IMR-90 (cell line): ENCODE measurements around the gene AREL1. TPM values are rescaled to one million over a fixed set of nuclear protein-coding genes. Genes with fewer than 3 reads are reported as not detected.

ENCODE experiments used
- ATAC-seq: fragments of 200-7000 bp; cut with Tn5 transposase; 2 replicates; pipeline ENCODE4 v1.9.1; 2020; ENCODE audit warnings: low read depth, mild to moderate bottlenecking, moderate library complexity
- BruUV-seq: library from RNA; stranded (reverse); fragments of 400-500 nt; replicated peaks from 2 replicates; lab custom pipeline; 2021; lab: Mats Ljungman, UMichigan
- CTCF ChIA-PET: fragments of 300-600 bp; formaldehyde crosslinking; extraction: SDS; loops from one replicate; lab custom pipeline; 2021; ENCODE audit warnings: antibody characterized with exemption; lab: Yijun Ruan, JAX
- POLR2A ChIA-PET: fragments of 300-600 bp; sonication (Branson Sonifier 250); formaldehyde crosslinking; loops from one replicate; lab custom pipeline; 2022; ENCODE audit warnings: antibody characterized with exemption; ENCODE audit not compliant: unreplicated experiment; lab: Charles Lee
- DNase-seq: peaks from one replicate; pipeline ENCODE4 v3.0.0; 2013
- H2AFZ ChIP-seq: replicated peaks from 2 replicates; pipeline ENCODE3; 2013; ENCODE audit warnings: low read length, mild to moderate bottlenecking; ENCODE audit not compliant: poor library complexity
- H2AK5ac ChIP-seq: 2 replicates; pipeline ENCODE4 v1.6.1; 2013; ENCODE audit warnings: low read depth, low read length, inconsistent platforms
- H2AK9ac ChIP-seq: replicated peaks from 2 replicates; pipeline ENCODE3; 2013; ENCODE audit warnings: mild to moderate bottlenecking, low read depth, low read length, moderate library complexity; ENCODE audit not compliant: poor library complexity
- H2BK120ac ChIP-seq: 2 replicates; pipeline ENCODE4 v1.6.1; 2013; ENCODE audit warnings: low read depth, low read length, inconsistent platforms
- H2BK15ac ChIP-seq: 3 replicates; pipeline ENCODE4 v1.6.1; 2013; ENCODE audit warnings: low read depth, low read length, inconsistent platforms
- H2BK20ac ChIP-seq: 2 replicates; pipeline ENCODE4 v1.6.1; 2013; ENCODE audit warnings: low read depth, mild to moderate bottlenecking, inconsistent platforms, low read length, moderate library complexity
- H2BK5ac ChIP-seq: 2 replicates; pipeline ENCODE4 v1.6.1; 2013; ENCODE audit warnings: mild to moderate bottlenecking, low read depth, low read length, inconsistent platforms; ENCODE audit not compliant: poor library complexity, severe bottlenecking
- H3K14ac ChIP-seq: replicated peaks from 2 replicates; pipeline ENCODE4 v1.6.1; 2013; ENCODE audit warnings: low read depth, low read length, inconsistent platforms
- H3K18ac ChIP-seq: 2 replicates; pipeline ENCODE4 v1.6.1; 2013; ENCODE audit warnings: low read depth, low read length, control low read depth
- H3K23ac ChIP-seq: 2 replicates; pipeline ENCODE4 v1.6.1; 2013; ENCODE audit warnings: low read depth, low read length, inconsistent platforms
- H3K27ac ChIP-seq: 2 replicates; pipeline ENCODE4 v1.5.1; 2013; ENCODE audit warnings: mild to moderate bottlenecking, control low read depth, low read length; ENCODE audit not compliant: insufficient read depth
- H3K27me3 ChIP-seq: 2 replicates; pipeline ENCODE4 v1.6.1; 2013; ENCODE audit warnings: low read length; ENCODE audit not compliant: control insufficient read depth, insufficient read depth
- H3K36me3 ChIP-seq: 2 replicates; pipeline ENCODE4 v1.6.1; 2013; ENCODE audit warnings: low read length, mixed read lengths; ENCODE audit not compliant: control insufficient read depth, insufficient read depth
- H3K4ac ChIP-seq: 2 replicates; pipeline ENCODE4 v1.6.1; 2013; ENCODE audit warnings: low read depth, low read length, inconsistent platforms
- H3K4me1 ChIP-seq: 2 replicates; pipeline ENCODE4 v1.6.1; 2013; ENCODE audit warnings: low read length, mixed read lengths; ENCODE audit not compliant: control insufficient read depth, insufficient read depth
- H3K4me2 ChIP-seq: 2 replicates; pipeline ENCODE4 v1.6.1; 2013; ENCODE audit warnings: low read depth, mild to moderate bottlenecking, control low read depth, low read length, moderate library complexity
- H3K4me3 ChIP-seq: 2 replicates; pipeline ENCODE4 v1.5.1; 2013; ENCODE audit warnings: low read depth, mild to moderate bottlenecking, control low read depth, low read length, moderate library complexity; ENCODE audit not compliant: insufficient read depth
- H3K56ac ChIP-seq: 2 replicates; pipeline ENCODE4 v1.6.1; 2013; ENCODE audit warnings: low read length, inconsistent platforms; ENCODE audit not compliant: insufficient read depth; ENCODE audit errors: extremely low read depth
- H3K79me1 ChIP-seq, 2 experiments: 2 replicates each; pipeline ENCODE4 v1.6.1; 2013; ENCODE audit warnings: low read length in 2 of 2, inconsistent platforms in 1 of 2, low read depth in 1 of 2
- H3K9ac ChIP-seq: 2 replicates; pipeline ENCODE4 v1.6.1; 2013; ENCODE audit warnings: low read depth, low read length, control low read depth
- H3K9me1 ChIP-seq: 2 replicates; pipeline ENCODE4 v1.6.1; 2013; ENCODE audit warnings: low read length, inconsistent platforms; ENCODE audit not compliant: insufficient read depth
- H3K9me3 ChIP-seq: 2 replicates; pipeline ENCODE4 v1.6.1; 2013; ENCODE audit warnings: low read length; ENCODE audit not compliant: control insufficient read depth, insufficient read depth
- H4K20me1 ChIP-seq: 2 replicates; pipeline ENCODE4 v1.6.1; 2013; ENCODE audit warnings: low read length, inconsistent platforms; ENCODE audit not compliant: insufficient read depth
- H4K5ac ChIP-seq: 2 replicates; pipeline ENCODE4 v1.6.1; 2013; ENCODE audit warnings: mild to moderate bottlenecking, low read depth, low read length, control low read depth
- H4K8ac ChIP-seq, 2 experiments: 2 replicates each; pipeline ENCODE4 v1.6.1; 2013; ENCODE audit warnings: low read depth in 2 of 2, low read length in 2 of 2, control low read depth in 1 of 2, inconsistent platforms in 1 of 2
- H4K91ac ChIP-seq: 2 replicates; pipeline ENCODE4 v1.6.1; 2013; ENCODE audit warnings: low read depth, low read length, inconsistent platforms; ENCODE audit not compliant: insufficient read depth
- BHLHE40 ChIP-seq: fragments of 150-350 bp; IDR thresholded peaks from 2 replicates; pipeline ENCODE4 v1.6.1; 2016; ENCODE audit warnings: mild to moderate bottlenecking, low read depth, low read length
- CEBPB ChIP-seq: IDR thresholded peaks from 2 replicates; pipeline ENCODE4 v1.6.1; 2012; ENCODE audit warnings: low read depth, low read length, improper control_type of control experiment
- CHD1 ChIP-seq: IDR thresholded peaks from 2 replicates; pipeline ENCODE4 v1.6.1; 2012; ENCODE audit warnings: low read depth, low read length, improper control_type of control experiment
- FOS ChIP-seq: fragments of 150-350 bp; IDR thresholded peaks from 2 replicates; pipeline ENCODE4 v1.6.1; 2016; ENCODE audit warnings: low read depth, low read length
- MAFK ChIP-seq: IDR thresholded peaks from 2 replicates; pipeline ENCODE4 v1.6.1; 2012; ENCODE audit warnings: low read depth, low read length, improper control_type of control experiment
- MAZ ChIP-seq: IDR thresholded peaks from 2 replicates; pipeline ENCODE4 v1.6.1; 2012; ENCODE audit warnings: low read depth, mild to moderate bottlenecking, low read length, improper control_type of control experiment, moderate library complexity, borderline replicate concordance
- MXI1 ChIP-seq: IDR thresholded peaks from 2 replicates; pipeline ENCODE4 v1.6.1; 2012; ENCODE audit warnings: low read depth, mild to moderate bottlenecking, low read length, moderate library complexity, borderline replicate concordance
- NFE2L2 ChIP-seq: fragments of 150-350 bp; IDR thresholded peaks from 2 replicates; pipeline ENCODE4 v1.6.1; 2016; ENCODE audit warnings: low read depth, mild to moderate bottlenecking, low read length
- POLR2A ChIP-seq: IDR thresholded peaks from 2 replicates; pipeline ENCODE4 v1.6.1; 2012; ENCODE audit warnings: mild to moderate bottlenecking, low read depth, low read length
- RAD21 ChIP-seq: IDR thresholded peaks from 2 replicates; pipeline ENCODE4 v1.6.1; 2012; ENCODE audit warnings: low read length, improper control_type of control experiment
- RCOR1 ChIP-seq: IDR thresholded peaks from 2 replicates; pipeline ENCODE4 v1.6.1; 2012; ENCODE audit warnings: mild to moderate bottlenecking, low read length, improper control_type of control experiment; ENCODE audit not compliant: insufficient replicate concordance
- RFX5 ChIP-seq: IDR thresholded peaks from 2 replicates; pipeline ENCODE4 v1.8.0; 2012; ENCODE audit warnings: low read depth, mild to moderate bottlenecking, low read length, moderate library complexity
- SMC3 ChIP-seq: fragments of 150-350 bp; IDR thresholded peaks from 2 replicates; pipeline ENCODE4 v1.6.1; 2016; ENCODE audit warnings: low read depth, mild to moderate bottlenecking, antibody characterized with exemption, low read length, moderate library complexity
- WGBS, 2 experiments: methylation state at CpG; one replicate each; pipeline versions ENCODE4 v1.1.5 to v1.1.7; 2013; ENCODE audit warnings: missing lambda C conversion rate in 2 of 2; ENCODE audit not compliant: insufficient read length in 1 of 2; ENCODE audit errors: extremely low coverage in 2 of 2; 5-methylcytosine and 5-hydroxymethylcytosine counted together
- dilution Hi-C: fragments of 300-500 bp; cut with HindIII; formaldehyde crosslinking; loops from one replicate; pipeline ENCODE4 v1.14.3; 2018; ENCODE audit warnings: low sequenced_read_pairs; ENCODE audit not compliant: unreplicated experiment
- in situ Hi-C: fragments of 300-500 bp; cut with MboI; formaldehyde crosslinking; loops from 3 replicates; pipeline ENCODE4 v1.14.3; 2019; ENCODE audit warnings: low sequenced_read_pairs, inconsistent platforms, mixed read lengths
- intact Hi-C: fragments of 100-400 bp; cut with micrococcal nuclease; formaldehyde crosslinking; loops from 2 replicates; pipeline ENCODE4 v1.10.0; 2022
- polyA plus RNA-seq, 3 experiments: library from polyadenylated mRNA; depleted of rRNA; stranded (reverse); fragments of >200 nt; gene quantifications; 2 replicates each; pipeline ENCODE4 v1.2.3, GENCODE V29; 2012; ENCODE audit warnings: low replicate concordance in 1 of 3
- total RNA-seq: library from RNA; depleted of rRNA; stranded (reverse); fragments of >200 nt; gene quantifications from 2 replicates; pipeline ENCODE4 v1.2.3, GENCODE V29; 2012
- TF ChIP-seq, protein P1 (sequence below): fragments of 150-350 bp; IDR thresholded peaks from 2 replicates; pipeline ENCODE4 v1.6.1; 2017; ENCODE audit warnings: mild to moderate bottlenecking, antibody characterized with exemption, low read length, low read depth
- TF ChIP-seq, protein P2 (sequence below): conservative IDR thresholded peaks from 2 replicates; pipeline ENCODE4 v1.5.1; 2012; ENCODE audit warnings: mild to moderate bottlenecking, low read depth, low read length, improper control_type of control experiment

Gene AREL1
- total and polyA plus RNA-seq, 2 of the 4 experiments (the other 2 are of a cell fraction): 30.0 to 39.3 TPM

DNA sequence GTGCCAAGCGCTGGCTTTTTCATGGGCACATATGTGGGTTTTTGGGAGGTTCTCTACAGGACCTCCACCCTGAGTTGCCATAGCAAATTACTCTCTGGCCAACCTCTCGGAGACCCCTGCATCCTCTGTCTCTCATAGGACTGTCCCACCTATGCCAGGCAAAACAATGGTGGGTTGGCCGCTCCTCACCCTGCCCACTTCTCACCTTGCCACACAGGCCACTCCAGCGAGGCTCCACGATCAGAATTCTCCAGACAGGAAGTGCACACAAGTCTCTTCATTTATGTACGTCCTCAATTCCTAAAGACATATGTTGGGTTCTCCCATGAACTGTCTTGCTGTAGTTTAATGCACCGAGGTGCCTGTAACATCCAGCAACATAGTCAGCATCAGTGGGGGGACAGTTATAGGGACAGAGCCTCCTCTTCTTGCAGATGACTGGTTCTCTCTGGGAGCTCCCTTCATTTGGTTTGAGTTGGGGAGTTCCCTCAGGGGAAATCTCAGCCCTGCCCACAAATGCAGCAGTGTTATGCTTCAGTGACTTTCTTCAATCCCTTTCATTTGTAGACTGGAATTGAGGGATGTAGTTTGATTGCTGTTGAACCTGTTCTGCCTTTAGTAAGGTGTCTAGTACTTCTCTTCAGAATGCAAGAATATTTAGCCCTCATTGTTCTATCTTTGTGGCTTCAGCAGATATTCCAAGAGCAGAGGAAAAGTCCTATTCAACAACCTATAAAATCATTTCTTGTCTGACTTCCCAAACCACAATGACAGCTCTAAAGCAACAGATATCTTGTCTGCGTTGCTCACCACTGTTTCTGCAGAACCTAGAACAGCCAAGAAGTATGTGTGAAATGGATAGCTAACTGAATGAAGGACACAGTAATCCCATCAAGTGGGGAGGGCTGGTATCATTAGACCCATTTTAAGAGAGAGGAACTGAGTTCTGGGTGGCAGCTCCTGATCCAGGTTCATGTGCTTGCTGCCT lies 98.1 kb downstream of the AREL1 start:
- DNase-seq: no peak
- CTCF ChIA-PET: interaction anchor here (0.5 to 1.4 kb wide), 2 partner anchors 148 to 190 kb away, joined by 4 read pairs; no protein-coding TSS in a partner anchor
- intact Hi-C loops: loop anchor here (5.0 kb wide), 1 partner anchor 42 kb away; no protein-coding TSS in a partner anchor
- TF ChIP-seq BHLHE40 (no peak), POLR2A (no peak), CEBPB (no peak), FOS (no peak), RCOR1 (no peak), CHD1 (no peak), RAD21 (no peak), MAFK (no peak), MXI1 (no peak), SMC3 (no peak), NFE2L2 (no peak), RFX5 (no peak), MAZ (no peak)
- TF ChIP-seq, protein P1, sequence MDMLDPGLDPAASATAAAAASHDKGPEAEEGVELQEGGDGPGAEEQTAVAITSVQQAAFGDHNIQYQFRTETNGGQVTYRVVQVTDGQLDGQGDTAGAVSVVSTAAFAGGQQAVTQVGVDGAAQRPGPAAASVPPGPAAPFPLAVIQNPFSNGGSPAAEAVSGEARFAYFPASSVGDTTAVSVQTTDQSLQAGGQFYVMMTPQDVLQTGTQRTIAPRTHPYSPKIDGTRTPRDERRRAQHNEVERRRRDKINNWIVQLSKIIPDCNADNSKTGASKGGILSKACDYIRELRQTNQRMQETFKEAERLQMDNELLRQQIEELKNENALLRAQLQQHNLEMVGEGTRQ: no peak
- TF ChIP-seq, protein P2, sequence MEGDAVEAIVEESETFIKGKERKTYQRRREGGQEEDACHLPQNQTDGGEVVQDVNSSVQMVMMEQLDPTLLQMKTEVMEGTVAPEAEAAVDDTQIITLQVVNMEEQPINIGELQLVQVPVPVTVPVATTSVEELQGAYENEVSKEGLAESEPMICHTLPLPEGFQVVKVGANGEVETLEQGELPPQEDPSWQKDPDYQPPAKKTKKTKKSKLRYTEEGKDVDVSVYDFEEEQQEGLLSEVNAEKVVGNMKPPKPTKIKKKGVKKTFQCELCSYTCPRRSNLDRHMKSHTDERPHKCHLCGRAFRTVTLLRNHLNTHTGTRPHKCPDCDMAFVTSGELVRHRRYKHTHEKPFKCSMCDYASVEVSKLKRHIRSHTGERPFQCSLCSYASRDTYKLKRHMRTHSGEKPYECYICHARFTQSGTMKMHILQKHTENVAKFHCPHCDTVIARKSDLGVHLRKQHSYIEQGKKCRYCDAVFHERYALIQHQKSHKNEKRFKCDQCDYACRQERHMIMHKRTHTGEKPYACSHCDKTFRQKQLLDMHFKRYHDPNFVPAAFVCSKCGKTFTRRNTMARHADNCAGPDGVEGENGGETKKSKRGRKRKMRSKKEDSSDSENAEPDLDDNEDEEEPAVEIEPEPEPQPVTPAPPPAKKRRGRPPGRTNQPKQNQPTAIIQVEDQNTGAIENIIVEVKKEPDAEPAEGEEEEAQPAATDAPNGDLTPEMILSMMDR: no peak

More for the DNA sequence above, 98.1 kb downstream of the AREL1 start:
- Histone ChIP-seq H2BK20ac (peak overlapping the region; percentile 100), H3K4me3 (no peak overlapping the region), H3K56ac (no peak overlapping the region), H3K9ac (no peak overlapping the region), H3K27ac (no peak overlapping the region), H4K5ac (peak overlapping the region; percentile 12; the same call in 1 of the 2 replicates), H4K20me1 (0 out of 2 replicates have a peak, but pooled peaks cover 2% of the 10 kb centered on the region), H3K79me1 (peaks cover 0 to 64% of the 10 kb centered on the region in 2 experiments; a peak in 2 of 4 replicates), H3K9me1 (peaks cover 46% of the 10 kb centered on the region), H3K18ac (no peak overlapping the region; the same call in 1 of the 2 replicates), H3K4me1 (peaks cover 39% of the 10 kb centered on the region), H2BK15ac (peak overlapping the region; percentile 92), H2AK9ac (peak overlapping the region; percentile 5), H3K27me3 (no peaks in the 10 kb centered on the region), H3K36me3 (no peaks in the 10 kb centered on the region), H2BK5ac (peak overlapping the region; percentile 96), H3K4ac (peak overlapping the region; percentile 100), H2AFZ (no peak overlapping the region), H3K23ac (peak overlapping the region; percentile 68; the same call in 1 of the 2 replicates), H2AK5ac (peak overlapping the region; percentile 97), H4K91ac (peak overlapping the region; percentile 100), H3K4me2 (no peak overlapping the region), H4K8ac (peak overlapping the region in 1 of 2 experiments; percentile 98; a peak in 2 of 4 replicates), H3K14ac (peak overlapping the region; percentile 92), H2BK120ac (peak overlapping the region; percentile 100), H3K9me3 (no peaks in the 10 kb centered on the region)
- 100% methylated on average over 1 of the region's 8 CpGs; no CpG with 5 or more reads in 1 of the 2 experiments for WGBS, 2 experiments
- no TSS peak for BruUV-seq
- POLR2A ChIA-PET: interaction anchor here (0.5 kb wide), 1 partner anchor 40 kb away, joined by 3 read pairs; no protein-coding TSS in a partner anchor
- dilution Hi-C loops: no loop called here
- ATAC-seq: no peak
- in situ Hi-C loops: no loop called here
